GM21367 (cell line): Measurements from ENCODE around the gene SORCS2.

ENCODE experiments used
- ATAC-seq: cut with Tn5 transposase; IDR thresholded peaks from one replicate; pipeline ENCODE4 v1.9.1; 2021; ENCODE audit not compliant: unreplicated experiment

SORCS2 gene

GRCh38 chr4:7366180-7366945, 174.0 kb downstream of the SORCS2 start:
- ATAC-seq = no peak

DNA sequence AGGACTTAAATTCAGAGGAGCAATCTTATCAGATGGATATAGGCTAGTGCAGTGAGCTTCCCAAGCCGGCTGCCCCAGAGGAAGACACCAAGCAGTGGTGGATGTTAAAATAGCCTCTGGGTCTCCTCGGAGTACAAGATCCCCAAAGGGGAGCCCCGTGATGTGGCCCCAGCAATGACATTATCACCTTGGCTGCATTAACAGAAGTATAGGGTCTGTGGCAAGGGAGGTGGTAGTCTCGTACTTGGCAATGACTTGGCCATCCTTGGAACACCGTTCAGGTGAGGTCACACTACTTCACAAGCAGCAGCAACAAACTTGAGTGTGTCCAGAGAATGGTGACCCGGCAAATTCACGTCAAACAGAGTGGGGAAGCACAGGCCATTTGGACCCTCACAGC, 174.6 kb downstream of the SORCS2 start:
- ATAC-seq = no peak

DNA sequence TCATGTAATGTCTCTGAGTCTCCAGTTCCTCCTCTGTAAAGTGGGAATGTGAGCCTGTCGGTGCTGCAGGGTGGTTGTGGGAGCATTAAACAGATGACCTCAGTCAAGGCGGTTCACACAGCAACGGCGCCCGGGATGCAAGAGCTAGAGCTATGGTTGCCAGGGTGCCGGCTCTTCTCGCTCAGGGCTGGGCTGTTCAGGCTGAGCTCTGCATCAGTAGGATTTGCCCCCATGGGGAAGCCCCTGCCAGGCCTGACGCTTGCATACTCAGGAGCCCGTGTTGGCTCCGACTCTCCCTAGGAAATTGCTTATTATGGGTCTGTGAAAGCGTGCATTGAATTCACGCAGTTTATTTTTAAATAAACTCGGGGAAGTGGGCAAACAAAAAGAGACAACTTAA, 175.1 kb downstream of the SORCS2 start:
- no peak for ATAC-seq

DNA sequence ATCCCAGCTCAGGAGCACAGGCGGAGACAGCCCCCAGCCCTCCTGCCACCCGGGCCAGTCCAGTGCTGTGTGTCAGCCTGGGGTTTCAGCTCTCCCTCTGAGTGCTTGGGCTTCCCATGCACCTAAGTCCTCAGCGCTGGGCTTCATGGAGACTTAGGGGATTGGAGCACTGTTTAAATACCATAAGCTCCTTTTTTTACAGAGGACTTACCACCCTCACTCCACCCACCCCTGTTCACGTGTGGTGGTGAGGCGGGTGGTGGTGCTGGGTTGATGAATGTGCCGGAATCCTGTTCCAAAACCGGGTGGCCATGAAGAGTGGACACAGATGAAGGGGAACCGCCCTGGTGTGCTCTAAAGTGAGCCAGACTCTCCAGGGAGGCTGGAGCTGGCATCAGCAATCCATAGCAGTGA, 175.5 kb downstream of the SORCS2 start:
- ATAC-seq = no peak

DNA sequence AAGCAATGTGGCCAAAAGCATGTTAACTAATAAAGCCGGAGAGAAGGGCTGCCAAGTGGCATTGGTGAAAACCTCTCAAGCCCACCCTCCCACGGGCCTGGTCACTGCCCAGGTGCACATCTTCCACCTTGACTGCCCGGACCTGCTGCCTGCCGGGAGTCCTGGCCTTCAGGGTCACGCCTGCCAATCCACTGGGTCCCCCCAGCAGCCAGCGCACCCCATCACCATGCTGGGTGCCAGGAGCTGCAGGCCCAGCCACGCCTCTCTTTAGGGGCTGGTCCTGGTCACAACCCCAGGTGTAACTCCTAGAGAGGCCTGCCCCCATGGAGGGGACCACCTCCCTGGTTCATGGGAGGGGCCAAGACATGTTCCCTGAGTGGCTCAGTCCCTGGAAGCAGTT, 176.0 kb downstream of the SORCS2 start:
- no peak for ATAC-seq

- ATAC-seq = no peak
Measured at GRCh38 chr4:7369511-7369910, 177.2 kb downstream of the SORCS2 start.

- no peak for ATAC-seq
Measured at GRCh38 chr4:7370038-7370437, 177.7 kb downstream of the SORCS2 start.

DNA sequence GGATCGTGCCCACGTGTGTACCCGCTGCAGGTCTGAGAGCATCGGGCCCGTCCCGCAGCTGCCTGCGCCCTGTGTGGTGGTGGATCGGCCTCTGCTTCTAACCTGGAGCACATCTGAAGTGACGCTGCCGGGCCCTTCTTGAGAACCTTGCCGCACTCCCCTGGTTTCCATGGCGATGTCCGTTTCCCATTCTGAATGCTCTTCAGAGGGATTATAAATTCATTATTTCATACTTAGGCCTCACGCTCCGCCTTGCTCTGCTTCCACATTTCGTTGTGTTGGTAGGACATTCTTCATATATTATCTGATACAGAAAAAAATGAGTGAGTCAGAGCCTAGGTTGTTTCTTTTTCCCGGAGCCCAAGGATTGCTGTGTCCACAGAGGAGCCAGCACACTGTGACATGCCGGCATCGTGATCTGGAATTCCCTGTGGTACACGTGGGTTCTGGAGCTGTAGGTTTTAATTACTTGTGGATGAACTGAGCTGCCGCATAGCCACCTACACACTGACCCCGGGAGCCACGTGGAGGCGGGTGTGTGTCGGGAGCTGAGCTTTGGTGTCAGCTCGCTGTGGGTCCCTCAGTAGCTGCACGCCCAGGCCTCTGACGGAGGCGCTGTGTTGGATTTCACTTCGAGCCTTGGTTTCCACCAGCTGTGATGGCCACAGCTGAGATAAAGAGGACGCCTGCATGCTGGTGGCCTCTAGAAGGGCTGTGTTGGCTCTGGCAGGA, 179.0 kb downstream of the SORCS2 start:
- no peak for ATAC-seq

DNA sequence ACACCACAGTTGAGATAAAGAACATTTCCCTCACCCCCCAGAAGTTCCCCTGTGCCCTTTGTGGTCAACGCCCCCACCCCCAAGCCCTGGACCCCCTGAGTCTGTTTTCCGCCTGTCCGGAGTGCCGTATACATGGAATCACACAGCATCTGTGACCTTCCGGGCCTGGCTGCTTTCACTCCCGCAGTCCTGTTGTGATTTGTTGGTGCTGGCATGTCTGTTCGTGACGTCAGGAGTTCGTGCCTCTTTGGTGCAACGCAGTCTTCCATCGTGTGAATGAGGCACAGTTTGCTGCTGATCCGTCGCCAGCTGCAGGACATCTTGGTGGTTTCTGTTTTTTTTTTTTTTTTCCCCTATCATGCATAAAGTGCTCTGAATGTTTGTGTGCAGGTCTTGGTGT, 180.3 kb downstream of the SORCS2 start:
- ATAC-seq = no peak

DNA sequence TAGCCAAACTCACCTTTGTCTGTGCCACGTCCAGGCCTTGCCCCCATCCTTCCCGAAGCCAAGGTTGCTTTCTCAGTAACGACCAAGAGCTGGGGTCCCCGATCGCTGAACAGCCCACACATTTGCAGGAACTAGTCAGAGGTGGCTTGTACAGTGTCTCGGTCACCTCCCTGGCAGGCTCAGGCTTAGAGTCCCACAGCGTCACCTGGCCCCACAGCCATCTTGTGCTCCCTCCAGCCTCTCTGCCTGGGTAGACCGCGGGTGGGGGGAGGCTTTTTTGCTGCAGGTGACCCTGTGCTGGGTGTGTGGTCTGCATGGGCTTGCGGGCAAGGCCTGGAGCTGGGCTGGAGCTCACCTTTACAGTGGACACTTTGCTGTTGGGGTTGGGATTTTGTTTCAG, 182.2 kb downstream of the SORCS2 start:
- no peak for ATAC-seq

GRCh38 chr4:7375427-7375826, 183.1 kb downstream of the SORCS2 start:
- ATAC-seq = no peak

DNA sequence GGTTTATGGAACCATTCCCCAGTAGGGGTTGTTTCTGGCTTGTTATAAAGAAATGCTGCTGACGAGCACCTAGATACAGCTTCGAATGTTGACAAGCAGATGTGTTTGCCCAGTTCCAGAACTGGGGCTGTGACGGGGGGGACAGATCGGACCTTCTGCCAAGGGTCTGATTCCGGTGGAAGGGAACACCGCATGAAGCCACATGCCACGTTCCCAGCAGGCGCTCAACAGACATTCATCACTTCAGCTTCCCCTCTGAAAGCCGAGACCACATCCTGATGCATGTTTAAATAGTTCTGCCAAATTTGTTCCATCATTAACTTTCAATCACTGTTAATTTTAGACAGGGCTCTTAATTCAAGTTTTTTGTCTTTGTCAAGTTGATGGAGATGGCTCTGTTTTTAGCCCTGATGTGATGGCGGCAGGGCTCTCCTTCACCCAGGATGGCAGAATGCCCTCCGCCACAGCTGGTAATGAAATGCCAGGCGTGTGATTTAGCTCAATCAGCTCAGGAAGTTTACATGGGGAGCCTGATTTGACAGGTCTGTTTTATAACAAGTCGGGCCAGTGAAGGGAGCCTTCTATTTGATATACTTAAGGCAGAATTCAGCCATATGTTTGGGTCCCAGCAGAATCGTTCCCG, 185.0 kb downstream of the SORCS2 start:
- no peak for ATAC-seq

GRCh38 chr4:7379186-7379585, 186.8 kb downstream of the SORCS2 start:
- no peak for ATAC-seq

- ATAC-seq = no peak
Measured at GRCh38 chr4:7379719-7380118, 187.4 kb downstream of the SORCS2 start.

GRCh38 chr4:7381221-7381889, 189.0 kb downstream of the SORCS2 start:
- ATAC-seq = no peak

DNA sequence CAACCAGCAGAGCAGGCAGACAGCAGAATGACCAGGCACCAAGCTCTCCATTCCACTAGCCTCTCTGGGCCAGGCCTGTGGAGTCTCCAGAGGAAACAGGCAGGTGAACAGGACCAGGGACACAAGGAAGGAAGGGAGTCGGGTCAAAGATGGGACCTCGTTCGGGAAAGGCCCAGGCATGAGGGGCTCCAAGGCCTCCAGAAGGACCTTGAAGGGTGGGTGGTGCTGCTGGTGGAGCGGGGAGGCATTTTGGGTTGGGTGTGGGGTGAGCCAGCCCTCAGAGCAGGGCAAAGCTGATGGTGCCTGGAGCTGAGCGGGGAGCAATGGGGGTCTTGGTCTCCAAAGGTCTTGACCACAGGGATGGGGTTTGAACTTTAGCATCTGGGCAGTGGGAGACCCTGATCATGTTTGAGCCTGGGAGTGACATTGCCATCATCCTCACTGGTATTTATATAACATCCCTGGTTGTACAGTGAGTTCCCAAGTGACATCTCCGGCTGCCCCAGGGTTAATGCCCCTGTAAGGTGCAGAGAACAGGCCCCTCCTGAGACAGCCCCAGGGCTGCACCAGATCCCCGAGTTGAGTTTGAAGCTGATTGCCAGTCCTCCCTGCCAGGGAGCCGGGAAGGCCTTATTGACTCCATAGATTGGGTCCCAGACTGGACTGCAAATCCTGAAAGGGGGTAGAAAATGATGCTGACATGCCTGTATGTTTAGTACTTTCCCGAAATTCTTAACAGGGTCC, 189.7 kb downstream of the SORCS2 start:
- no peak for ATAC-seq

DNA sequence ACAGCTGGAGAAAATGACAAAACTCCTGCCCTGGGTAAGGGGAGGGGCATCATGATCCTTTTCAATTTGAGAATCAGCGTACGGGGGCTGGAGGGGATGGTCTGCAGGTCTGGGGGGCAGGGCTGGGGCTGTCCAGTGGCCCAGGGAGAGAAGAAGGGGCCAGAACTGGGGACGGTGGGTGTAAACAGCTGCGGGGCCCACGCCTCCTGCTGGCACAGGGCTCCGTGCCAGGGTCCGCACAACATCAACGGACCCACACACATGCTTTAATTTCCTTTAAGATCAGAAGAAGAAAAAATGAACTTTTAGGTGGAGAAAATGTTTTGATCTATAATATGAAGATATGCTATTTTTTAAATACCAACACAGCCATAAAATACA, 190.3 kb downstream of the SORCS2 start:
- no peak for ATAC-seq

GRCh38 chr4:7383266-7383665, 190.9 kb downstream of the SORCS2 start:
- no peak for ATAC-seq

- ATAC-seq = no peak
Measured at GRCh38 chr4:7384003-7384928, 191.9 kb downstream of the SORCS2 start.
